NCI-H146 treated with DMSO at 0.1 percent for 48 hours (cell line): Measurements from ENCODE around the gene JADE1.

ENCODE experiments used
- DNase-seq: peaks from one replicate; lab custom pipeline; 2025; ENCODE audit not compliant: unreplicated experiment; lab: John Stamatoyannopoulos, UW

JADE1 gene

GRCh38 chr4:128809477-128810330, at the start of gene JADE1:
Gene JADE1, plus strand, starts transcription at chr4:128809700. Its CDS starts 22,059 bp downstream, at chr4:128831759.
- peak; percentile 51 for DNase-seq

GRCh38 chr4:128766781-128767180, 42.7 kb upstream of the JADE1 start:
- DNase-seq = no peak

GRCh38 chr4:128768373-128768996, 41.0 kb upstream of the JADE1 start:
- DNase-seq = no peak

- DNase-seq = no peak
Observed at GRCh38 chr4:128769011-128769410, 40.5 kb upstream of the JADE1 start.

GRCh38 chr4:128770807-128771206, 38.7 kb upstream of the JADE1 start:
- DNase-seq = no peak

- DNase-seq = no peak
Observed at GRCh38 chr4:128775477-128775876, 34.0 kb upstream of the JADE1 start.

GRCh38 chr4:128775916-128776315, 33.6 kb upstream of the JADE1 start:
- DNase-seq = no peak

- DNase-seq = no peak
Observed at GRCh38 chr4:128776794-128777216, 32.7 kb upstream of the JADE1 start.

GRCh38 chr4:128780688-128781087, 28.8 kb upstream of the JADE1 start:
- DNase-seq = no peak

- DNase-seq = no peak
Observed at GRCh38 chr4:128782076-128782715, 27.3 kb upstream of the JADE1 start.

GRCh38 chr4:128782875-128783614, 26.5 kb upstream of the JADE1 start:
- DNase-seq = no peak

GRCh38 chr4:128787509-128788311, 21.8 kb upstream of the JADE1 start:
- no peak for DNase-seq

GRCh38 chr4:128793859-128794672, 15.4 kb upstream of the JADE1 start:
- no peak for DNase-seq

- DNase-seq = no peak
Observed at GRCh38 chr4:128796934-128797333, 12.6 kb upstream of the JADE1 start.

- DNase-seq = no peak
Observed at GRCh38 chr4:128800284-128800683, 9.2 kb upstream of the JADE1 start.

- DNase-seq = no peak
Observed at GRCh38 chr4:128800701-128801284, 8.7 kb upstream of the JADE1 start.

GRCh38 chr4:128802680-128803628, 6.5 kb upstream of the JADE1 start:
- DNase-seq = no peak

GRCh38 chr4:128803783-128804182, 5.7 kb upstream of the JADE1 start:
- no peak for DNase-seq
